ENCODE data around the gene KCNMB1. TPM values are rescaled to one million over a fixed set of nuclear protein-coding genes. Genes with fewer than 3 reads are reported as not detected.

The KCNMB1 gene, protein sequence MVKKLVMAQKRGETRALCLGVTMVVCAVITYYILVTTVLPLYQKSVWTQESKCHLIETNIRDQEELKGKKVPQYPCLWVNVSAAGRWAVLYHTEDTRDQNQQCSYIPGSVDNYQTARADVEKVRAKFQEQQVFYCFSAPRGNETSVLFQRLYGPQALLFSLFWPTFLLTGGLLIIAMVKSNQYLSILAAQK
- total RNA-seq, result 1 to 10 TPM in 1 of 4 donors, under 1 TPM in 3; 0.18 to 1.5 (median 0.81) TPM

DNA sequence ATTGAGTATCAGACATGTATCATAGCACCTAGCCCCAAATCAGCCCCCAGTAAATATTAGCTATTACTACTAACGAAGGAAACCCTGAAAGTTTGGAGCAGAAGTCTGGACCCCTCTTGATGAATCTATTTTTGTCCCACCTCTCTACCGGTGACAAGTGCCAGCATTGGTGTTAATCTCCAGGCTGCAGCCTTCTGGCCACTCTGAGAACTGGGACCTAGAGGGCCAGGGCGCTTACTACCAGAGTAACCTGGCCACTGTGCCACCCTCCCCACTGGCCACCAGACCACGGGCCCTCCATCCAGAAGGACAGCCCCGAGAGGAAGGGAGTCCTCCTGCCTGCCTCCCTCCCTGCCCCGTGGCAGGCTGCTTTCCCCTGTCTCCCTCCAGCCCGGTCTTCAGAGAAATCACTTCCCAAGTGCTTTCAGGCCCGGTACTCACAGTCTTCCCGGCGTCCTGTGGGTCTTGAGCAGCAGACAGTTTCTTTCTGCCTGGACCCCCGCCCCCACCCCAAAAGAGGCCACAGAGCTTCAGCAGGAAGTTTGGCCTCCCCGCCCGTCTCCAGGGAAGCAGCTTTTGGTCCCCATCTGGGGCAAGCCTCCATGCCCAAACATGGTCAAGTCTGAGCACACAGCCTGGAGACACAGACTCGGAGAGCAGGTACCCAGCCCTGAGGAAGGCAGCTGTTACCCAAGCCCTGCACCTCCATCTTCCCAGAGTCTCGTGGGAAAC lies at the start of gene KCNMB1:
KCNMB1 (minus strand) TSS at position 550 of the 732 bp plus-strand sequence. CDS start 3,920 bp downstream, outside the sequence.
- TF ChIP-seq, protein P1, sequence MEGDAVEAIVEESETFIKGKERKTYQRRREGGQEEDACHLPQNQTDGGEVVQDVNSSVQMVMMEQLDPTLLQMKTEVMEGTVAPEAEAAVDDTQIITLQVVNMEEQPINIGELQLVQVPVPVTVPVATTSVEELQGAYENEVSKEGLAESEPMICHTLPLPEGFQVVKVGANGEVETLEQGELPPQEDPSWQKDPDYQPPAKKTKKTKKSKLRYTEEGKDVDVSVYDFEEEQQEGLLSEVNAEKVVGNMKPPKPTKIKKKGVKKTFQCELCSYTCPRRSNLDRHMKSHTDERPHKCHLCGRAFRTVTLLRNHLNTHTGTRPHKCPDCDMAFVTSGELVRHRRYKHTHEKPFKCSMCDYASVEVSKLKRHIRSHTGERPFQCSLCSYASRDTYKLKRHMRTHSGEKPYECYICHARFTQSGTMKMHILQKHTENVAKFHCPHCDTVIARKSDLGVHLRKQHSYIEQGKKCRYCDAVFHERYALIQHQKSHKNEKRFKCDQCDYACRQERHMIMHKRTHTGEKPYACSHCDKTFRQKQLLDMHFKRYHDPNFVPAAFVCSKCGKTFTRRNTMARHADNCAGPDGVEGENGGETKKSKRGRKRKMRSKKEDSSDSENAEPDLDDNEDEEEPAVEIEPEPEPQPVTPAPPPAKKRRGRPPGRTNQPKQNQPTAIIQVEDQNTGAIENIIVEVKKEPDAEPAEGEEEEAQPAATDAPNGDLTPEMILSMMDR (IDR thresholded peaks at IDR 0.05), result no peak
- TF ChIP-seq POLR2A (IDR thresholded peaks at IDR 0.05), result no peak
- peak within 1 kb of the TSS in 2 of 4 donors; percentile 9 to 39 for H3K4me3 ChIP-seq
- DNase-seq, result no peak
- H3K9me3 ChIP-seq, result no peaks in the 10 kb centered on the region
- H3K4me1 ChIP-seq, result peaks cover 0 to 5% (median 3%) of the 10 kb centered on the region in 4 donors
- no peaks in the 10 kb centered on the region for H3K27me3 ChIP-seq
- no peaks in the 10 kb centered on the region for H3K36me3 ChIP-seq
- H3K27ac ChIP-seq, result peak within 1 kb of the TSS in 2 of 4 donors; percentile 49 to 78

DNA sequence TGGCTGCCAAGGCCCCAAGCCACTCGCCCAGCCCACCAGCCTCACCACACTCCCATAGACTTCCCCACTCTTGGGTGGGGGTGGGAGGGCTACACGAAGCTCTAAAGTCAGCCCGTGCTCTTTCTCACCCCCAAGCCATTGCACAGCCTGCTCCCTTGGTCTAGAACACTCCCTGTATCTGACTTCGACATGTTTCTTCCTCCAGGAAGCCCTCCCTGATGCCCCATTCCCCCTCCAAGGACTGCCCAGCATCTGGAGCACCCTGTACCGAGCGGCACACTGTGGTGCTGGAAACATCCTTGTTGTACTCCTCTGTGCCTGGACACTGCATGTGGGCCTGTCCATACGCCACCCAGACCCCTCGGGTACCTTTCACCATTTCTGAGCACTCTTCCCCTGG lies 49.4 kb upstream of the KCNMB1 start:
- H3K27me3 ChIP-seq, result no peaks in the 10 kb centered on the region
- H3K4me1 ChIP-seq, result no peaks in the 10 kb centered on the region
- H3K4me3 ChIP-seq, result no peak overlapping the region
- no peak overlapping the region for H3K27ac ChIP-seq
- DNase-seq, result no peak
- no peaks in the 10 kb centered on the region for H3K36me3 ChIP-seq
- H3K9me3 ChIP-seq, result no peaks in the 10 kb centered on the region
- no peak for TF ChIP-seq POLR2A (IDR thresholded peaks at IDR 0.05)
- TF ChIP-seq, protein P1 (IDR thresholded peaks at IDR 0.05), result no peak

DNA sequence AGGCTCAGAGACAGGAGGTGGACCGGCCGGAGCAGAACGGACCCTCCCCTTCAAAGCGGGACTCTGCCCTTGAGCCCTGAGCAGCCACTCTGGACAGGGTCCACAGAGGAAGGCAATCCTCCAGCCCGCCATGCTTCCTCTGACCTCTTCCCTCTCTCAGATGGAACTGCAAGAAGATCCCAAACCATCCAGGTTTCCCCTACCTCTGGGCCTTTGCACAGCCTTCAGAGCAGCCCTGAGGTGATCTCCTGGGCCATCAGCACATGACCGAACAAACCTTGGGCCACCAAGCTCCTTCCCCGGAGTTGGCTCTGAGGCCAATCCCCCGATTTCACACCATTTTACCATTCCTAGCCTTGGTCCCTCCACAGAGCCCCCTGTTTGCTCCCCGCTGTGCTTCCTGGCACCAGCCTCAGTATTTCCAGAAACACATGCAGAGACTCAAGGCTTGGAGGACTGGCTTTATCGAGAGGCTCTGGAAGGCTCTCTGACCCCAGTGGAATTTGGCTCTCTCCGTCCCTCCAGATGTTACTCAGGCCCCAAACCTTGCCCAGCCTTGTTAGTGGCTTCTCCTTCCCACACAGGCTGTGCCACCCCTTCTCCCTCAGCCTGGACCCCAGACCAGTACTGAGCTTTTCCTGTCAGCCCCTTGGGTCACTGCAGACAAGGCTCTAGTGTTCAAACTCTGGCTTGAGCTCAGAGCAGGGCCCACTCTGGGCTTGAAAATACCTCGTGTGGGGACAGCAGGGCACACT lies 48.6 kb upstream of the KCNMB1 start:
- H3K9me3 ChIP-seq, result no peaks in the 10 kb centered on the region
- H3K4me3 ChIP-seq, result no peak overlapping the region
- H3K36me3 ChIP-seq, result no peaks in the 10 kb centered on the region
- no peak for TF ChIP-seq POLR2A (IDR thresholded peaks at IDR 0.05)
- TF ChIP-seq, protein P1 (IDR thresholded peaks at IDR 0.05), result no peak
- H3K27me3 ChIP-seq, result no peaks in the 10 kb centered on the region
- no peak for DNase-seq
- no peak overlapping the region for H3K27ac ChIP-seq
- no peaks in the 10 kb centered on the region for H3K4me1 ChIP-seq

- Histone ChIP-seq H3K4me1 (no peaks in the 10 kb centered on the region), H3K9me3 (no peaks in the 10 kb centered on the region), H3K27me3 (no peaks in the 10 kb centered on the region), H3K27ac (no peak overlapping the region), H3K4me3 (no peak overlapping the region), H3K36me3 (no peaks in the 10 kb centered on the region)
- no peak for DNase-seq
- no peak for TF ChIP-seq POLR2A (IDR thresholded peaks at IDR 0.05)
- TF ChIP-seq, protein P1 (IDR thresholded peaks at IDR 0.05), result no peak
These were observed 47.2 kb upstream of the KCNMB1 start for GRCh38 chr5:170436335-170436734.

DNA sequence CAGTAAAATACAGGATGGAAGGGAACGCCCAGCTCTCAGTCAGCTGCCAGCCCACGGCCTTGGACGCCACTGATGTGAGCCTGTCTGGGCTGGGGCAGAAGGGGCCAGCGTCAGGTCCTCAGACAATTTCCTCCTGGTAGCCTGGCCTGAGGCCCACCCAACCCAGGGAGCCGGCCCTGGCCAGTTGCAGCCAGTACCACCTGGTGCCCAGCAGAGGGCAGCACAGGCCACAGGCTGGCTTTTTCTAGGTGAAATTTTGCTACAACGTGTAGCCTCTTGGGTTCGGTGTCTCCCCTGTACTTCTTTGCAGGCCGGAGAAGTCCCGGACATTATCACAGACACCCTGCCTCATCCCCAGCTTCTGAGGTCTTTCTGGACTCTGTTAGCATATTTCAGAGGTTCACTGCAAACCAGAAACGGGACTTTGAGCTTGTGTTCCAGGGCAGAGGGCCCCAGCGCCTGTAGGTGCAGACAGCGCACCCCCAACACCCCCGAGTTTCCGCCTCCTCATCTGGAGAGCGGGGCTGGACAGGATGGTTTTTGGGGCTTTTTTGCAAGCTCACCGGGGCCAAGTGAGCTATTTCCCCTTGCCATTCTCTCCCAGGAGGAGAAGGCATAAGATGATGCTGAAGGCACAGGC lies 45.9 kb upstream of the KCNMB1 start:
- no peak for TF ChIP-seq POLR2A (IDR thresholded peaks at IDR 0.05)
- TF ChIP-seq, protein P1 (IDR thresholded peaks at IDR 0.05), result peak; percentile 74 to 90 (median 76)
- Histone ChIP-seq H3K9me3 (no peaks in the 10 kb centered on the region), H3K4me3 (no peak overlapping the region), H3K36me3 (no peaks in the 10 kb centered on the region), H3K4me1 (no peaks in the 10 kb centered on the region), H3K27me3 (no peaks in the 10 kb centered on the region), H3K27ac (no peak overlapping the region)
- DNase-seq, result peak; percentile 24 to 68 (median 67)
